SU-DHL-6 (cell line): Measurements from ENCODE around the gene CNOT1.

Source experiments
- H2AFZ ChIP-seq: fragments of 200-600 bp; sonication (generic); 2 replicates; pipeline ENCODE4 v1.6.1; 2014; ENCODE audit warnings: low read depth, mild to moderate bottlenecking, moderate library complexity, mixed read lengths, antibody characterized with exemption, low read length; ENCODE audit not compliant: severe bottlenecking
- H3F3A ChIP-seq: fragments of 200-600 bp; shearing (Covaris generic); 2 replicates; pipeline ENCODE4 v1.6.0; 2016; ENCODE audit warnings: antibody characterized with exemption, mild to moderate bottlenecking; ENCODE audit not compliant: insufficient read depth
- H3K27ac ChIP-seq: fragments of 200-600 bp; sonication (generic); 2 replicates; pipeline ENCODE4 v1.5.1; 2016; ENCODE audit warnings: low read depth, mild to moderate bottlenecking, low read length, moderate library complexity, mixed read lengths
- H3K27me3 ChIP-seq: fragments of 200-600 bp; sonication (generic), shearing (Covaris generic); 2 replicates; pipeline ENCODE4 v1.6.0; 2014; ENCODE audit warnings: mild to moderate bottlenecking, low read length
- H3K36me3 ChIP-seq: fragments of 200-600 bp; sonication (generic); 2 replicates; pipeline ENCODE4 v1.6.1; 2014; ENCODE audit warnings: mild to moderate bottlenecking, low read length, mixed read lengths
- H3K4me2 ChIP-seq: fragments of 300-600, 200-600 bp; shearing (Covaris generic), sonication (generic); 2 replicates; pipeline ENCODE4 v1.6.0; 2014; ENCODE audit warnings: low read length, low read depth, mild to moderate bottlenecking; ENCODE audit not compliant: poor library complexity, severe bottlenecking
- H3K4me3 ChIP-seq: fragments of 200-600 bp; sonication (generic); 2 replicates; pipeline ENCODE4 v1.5.1; 2014; ENCODE audit warnings: antibody characterized with exemption, low read length, mild to moderate bottlenecking, mixed read lengths; ENCODE audit not compliant: insufficient read depth, poor library complexity, severe bottlenecking
- H3K79me2 ChIP-seq: fragments of 200-600 bp; sonication (generic); 2 replicates; pipeline ENCODE4 v1.6.1; 2014; ENCODE audit warnings: mild to moderate bottlenecking, low read length, moderate library complexity; ENCODE audit not compliant: insufficient read depth
- H3K9ac ChIP-seq: fragments of 200-600 bp; sonication (generic); 2 replicates; pipeline ENCODE4 v1.7.0; 2014; ENCODE audit warnings: mild to moderate bottlenecking, low read length
- H3K9me2 ChIP-seq: fragments of 200-600 bp; sonication (generic); replicated peaks from 2 replicates; pipeline ENCODE4 v1.6.1; 2014; ENCODE audit warnings: low read length; ENCODE audit not compliant: insufficient read depth
- H3K9me3 ChIP-seq: fragments of 200-600 bp; sonication (generic); 2 replicates; pipeline ENCODE4 v1.6.1; 2014; ENCODE audit warnings: low read length, mixed read lengths; ENCODE audit not compliant: insufficient read depth
- H4K20me1 ChIP-seq: fragments of 200-600 bp; sonication (generic); 2 replicates; pipeline ENCODE4 v1.6.1; 2014; ENCODE audit warnings: low read depth, mild to moderate bottlenecking, antibody characterized with exemption, low read length, moderate library complexity, mixed read lengths
- EZH2phosphoT487 ChIP-seq: fragments of 200-600 bp; sonication (generic), shearing (Covaris generic); conservative IDR thresholded peaks from 2 replicates; pipeline ENCODE4 v1.6.1; 2018; ENCODE audit warnings: mild to moderate bottlenecking, antibody characterized with exemption, low read length, moderate library complexity, mixed read lengths
- TF ChIP-seq, protein P1 (sequence below): fragments of 200-600 bp; sonication (generic); IDR thresholded peaks from one replicate; pipeline ENCODE4 v1.5.1; 2017; ENCODE audit warnings: antibody characterized with exemption, mild to moderate bottlenecking, low read length, moderate library complexity; ENCODE audit not compliant: insufficient read depth, poor library complexity, severe bottlenecking

CNOT1 gene

DNA sequence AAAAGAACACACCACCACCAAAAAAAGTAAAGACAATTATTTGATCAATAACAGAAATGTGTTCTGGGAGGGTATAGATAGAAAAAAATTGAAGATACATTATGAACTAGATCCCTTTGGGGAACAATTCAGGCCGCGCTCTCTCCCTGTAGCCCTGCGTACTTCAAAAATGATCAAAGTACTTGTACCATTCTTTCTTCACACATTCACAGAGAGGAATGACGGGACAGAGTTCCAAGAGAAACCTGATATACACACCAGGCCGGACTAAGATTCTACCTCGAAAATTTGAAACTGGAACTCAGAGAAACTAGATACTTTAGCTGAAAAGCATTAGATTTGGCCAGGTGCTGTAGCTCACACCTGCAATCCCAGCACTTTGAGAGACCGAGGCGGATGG, 50.0 kb downstream of the CNOT1 start:
- no peak overlapping the region for H3K9ac ChIP-seq
- no peak overlapping the region for H3K27ac ChIP-seq
- peaks cover 8% of the 10 kb centered on the region; the same call in 1 of the 2 replicates for H4K20me1 ChIP-seq
- H3K36me3 ChIP-seq = peaks cover 79% of the 10 kb centered on the region
- H3F3A ChIP-seq = peaks cover 14% of the 10 kb centered on the region
- H2AFZ ChIP-seq = no peak overlapping the region
- H3K27me3 ChIP-seq = no peaks in the 10 kb centered on the region
- H3K4me3 ChIP-seq = no peak overlapping the region
- H3K9me3 ChIP-seq = no peaks in the 10 kb centered on the region
- H3K4me2 ChIP-seq = no peak overlapping the region
- H3K79me2 ChIP-seq = 0 out of 2 replicates have a peak, but pooled peaks cover 7% of the 10 kb centered on the region
- TF ChIP-seq, protein P1, sequence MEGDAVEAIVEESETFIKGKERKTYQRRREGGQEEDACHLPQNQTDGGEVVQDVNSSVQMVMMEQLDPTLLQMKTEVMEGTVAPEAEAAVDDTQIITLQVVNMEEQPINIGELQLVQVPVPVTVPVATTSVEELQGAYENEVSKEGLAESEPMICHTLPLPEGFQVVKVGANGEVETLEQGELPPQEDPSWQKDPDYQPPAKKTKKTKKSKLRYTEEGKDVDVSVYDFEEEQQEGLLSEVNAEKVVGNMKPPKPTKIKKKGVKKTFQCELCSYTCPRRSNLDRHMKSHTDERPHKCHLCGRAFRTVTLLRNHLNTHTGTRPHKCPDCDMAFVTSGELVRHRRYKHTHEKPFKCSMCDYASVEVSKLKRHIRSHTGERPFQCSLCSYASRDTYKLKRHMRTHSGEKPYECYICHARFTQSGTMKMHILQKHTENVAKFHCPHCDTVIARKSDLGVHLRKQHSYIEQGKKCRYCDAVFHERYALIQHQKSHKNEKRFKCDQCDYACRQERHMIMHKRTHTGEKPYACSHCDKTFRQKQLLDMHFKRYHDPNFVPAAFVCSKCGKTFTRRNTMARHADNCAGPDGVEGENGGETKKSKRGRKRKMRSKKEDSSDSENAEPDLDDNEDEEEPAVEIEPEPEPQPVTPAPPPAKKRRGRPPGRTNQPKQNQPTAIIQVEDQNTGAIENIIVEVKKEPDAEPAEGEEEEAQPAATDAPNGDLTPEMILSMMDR = no peak
- TF ChIP-seq EZH2phosphoT487 = no peak
- H3K9me2 ChIP-seq = no peaks in the 10 kb centered on the region

DNA sequence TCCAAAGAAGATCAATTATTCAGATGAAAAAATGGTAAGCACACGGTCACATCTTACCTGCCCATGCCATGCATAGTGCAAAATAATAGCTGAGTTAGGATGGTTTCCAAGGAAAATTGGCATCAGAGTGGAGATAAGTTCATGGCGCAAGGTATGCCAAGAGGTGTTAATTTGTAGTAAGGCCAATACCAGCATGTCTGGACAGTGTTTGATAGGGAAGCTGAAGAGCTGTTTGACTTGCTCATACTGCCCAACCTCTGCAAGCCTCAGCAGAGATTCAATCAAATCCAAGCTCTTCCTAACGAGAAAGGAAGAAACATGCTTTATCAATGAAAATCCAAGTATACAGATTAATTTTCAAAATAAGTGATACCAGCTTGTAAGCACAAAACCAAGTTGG, 51.0 kb downstream of the CNOT1 start:
- no peak overlapping the region for H3K4me3 ChIP-seq
- no peak overlapping the region for H3K27ac ChIP-seq
- no peak overlapping the region for H3K4me2 ChIP-seq
- peaks cover 87% of the 10 kb centered on the region for H3K36me3 ChIP-seq
- H3K9ac ChIP-seq = no peak overlapping the region
- 0 out of 2 replicates have a peak, but pooled peaks cover 14% of the 10 kb centered on the region for H3K79me2 ChIP-seq
- H3F3A ChIP-seq = peaks cover 14% of the 10 kb centered on the region
- no peak overlapping the region for H2AFZ ChIP-seq
- peaks cover 8% of the 10 kb centered on the region; the same call in 1 of the 2 replicates for H4K20me1 ChIP-seq
- no peaks in the 10 kb centered on the region for H3K9me3 ChIP-seq
- H3K27me3 ChIP-seq = no peaks in the 10 kb centered on the region
- no peaks in the 10 kb centered on the region for H3K9me2 ChIP-seq
- TF ChIP-seq, protein P1 = no peak
- TF ChIP-seq EZH2phosphoT487 = no peak

DNA sequence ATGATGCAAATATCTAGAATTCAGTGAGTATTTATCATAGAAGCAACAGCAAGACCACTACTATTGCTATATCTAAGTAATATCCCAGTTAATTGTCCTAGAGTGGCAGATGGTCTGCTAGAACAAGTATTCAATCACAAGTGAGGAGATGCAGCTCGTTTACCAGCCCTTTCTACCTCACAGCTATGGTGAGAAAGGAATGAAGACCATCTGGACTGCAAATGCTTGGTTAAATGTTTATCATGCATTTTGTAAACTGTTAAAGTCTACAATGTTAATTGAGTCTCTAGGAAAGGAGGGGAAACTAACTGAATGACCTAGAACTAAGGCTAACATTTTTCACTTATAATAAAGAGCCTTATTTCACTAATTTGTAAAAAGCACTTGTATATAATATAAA, 52.5 kb downstream of the CNOT1 start:
- TF ChIP-seq EZH2phosphoT487 = no peak
- TF ChIP-seq, protein P1 = no peak
- Histone ChIP-seq H2AFZ (no peak overlapping the region), H3K4me2 (no peak overlapping the region), H3K4me3 (no peak overlapping the region), H4K20me1 (peaks cover 8% of the 10 kb centered on the region; the same call in 1 of the 2 replicates), H3K27ac (no peak overlapping the region), H3K27me3 (no peaks in the 10 kb centered on the region), H3K9me3 (no peaks in the 10 kb centered on the region), H3K9ac (no peak overlapping the region), H3K79me2 (0 out of 2 replicates have a peak, but pooled peaks cover 15% of the 10 kb centered on the region), H3K36me3 (peaks cover 76% of the 10 kb centered on the region), H3K9me2 (no peaks in the 10 kb centered on the region), H3F3A (peaks cover 14% of the 10 kb centered on the region)
